Measurements from ENCODE around the gene CCNI.
"Not testable (repeated sequence)": the region's sequence is repeated elsewhere in the genome, so short reads cannot be mapped to it uniquely, and the experiment has no call there.

The CCNI gene

GRCh38 chr4:77075869-77076799 is at the start of gene CCNI:
TSS of gene CCNI (minus strand) at chr4:77075989. CDS start at chr4:77066362, 9,627 bp downstream.
- DNase-seq, result peak; percentile 94

- no peak for DNase-seq
Measured at GRCh38 chr4:77124576-77124975, 48.8 kb upstream of the CCNI start.

DNA sequence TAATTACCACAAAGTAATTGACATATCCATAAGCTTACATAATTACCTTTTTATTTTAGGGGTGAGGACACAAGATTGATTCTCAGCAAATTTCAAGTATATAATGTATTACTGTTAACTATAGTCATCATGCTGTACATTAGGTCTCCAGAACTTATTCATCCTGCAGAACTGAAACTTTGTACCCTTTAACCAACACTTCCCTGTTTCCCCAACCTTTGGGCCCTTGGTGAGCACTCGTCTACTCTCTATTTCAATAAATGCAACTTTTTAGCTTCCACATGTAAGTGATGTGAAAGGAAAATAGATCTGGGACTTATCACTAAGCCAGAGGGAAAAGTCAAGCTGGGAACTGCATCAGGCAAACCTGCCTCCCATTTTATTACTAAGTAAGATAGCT is 47.6 kb upstream of the CCNI start:
- no peak for DNase-seq

- DNase-seq, result no peak
Measured at GRCh38 chr4:77122656-77123055, 46.9 kb upstream of the CCNI start.

GRCh38 chr4:77121736-77122240 is 46.0 kb upstream of the CCNI start:
- DNase-seq, result no peak

- no peak for DNase-seq
Measured at GRCh38 chr4:77120886-77121508, 45.2 kb upstream of the CCNI start.

GRCh38 chr4:77117721-77118120 is 41.9 kb upstream of the CCNI start:
- DNase-seq, result no peak

- no peak for DNase-seq
Measured at GRCh38 chr4:77113069-77113468, 37.3 kb upstream of the CCNI start.

- no peak for DNase-seq
Measured at GRCh38 chr4:77110730-77111129, 34.9 kb upstream of the CCNI start.

DNA sequence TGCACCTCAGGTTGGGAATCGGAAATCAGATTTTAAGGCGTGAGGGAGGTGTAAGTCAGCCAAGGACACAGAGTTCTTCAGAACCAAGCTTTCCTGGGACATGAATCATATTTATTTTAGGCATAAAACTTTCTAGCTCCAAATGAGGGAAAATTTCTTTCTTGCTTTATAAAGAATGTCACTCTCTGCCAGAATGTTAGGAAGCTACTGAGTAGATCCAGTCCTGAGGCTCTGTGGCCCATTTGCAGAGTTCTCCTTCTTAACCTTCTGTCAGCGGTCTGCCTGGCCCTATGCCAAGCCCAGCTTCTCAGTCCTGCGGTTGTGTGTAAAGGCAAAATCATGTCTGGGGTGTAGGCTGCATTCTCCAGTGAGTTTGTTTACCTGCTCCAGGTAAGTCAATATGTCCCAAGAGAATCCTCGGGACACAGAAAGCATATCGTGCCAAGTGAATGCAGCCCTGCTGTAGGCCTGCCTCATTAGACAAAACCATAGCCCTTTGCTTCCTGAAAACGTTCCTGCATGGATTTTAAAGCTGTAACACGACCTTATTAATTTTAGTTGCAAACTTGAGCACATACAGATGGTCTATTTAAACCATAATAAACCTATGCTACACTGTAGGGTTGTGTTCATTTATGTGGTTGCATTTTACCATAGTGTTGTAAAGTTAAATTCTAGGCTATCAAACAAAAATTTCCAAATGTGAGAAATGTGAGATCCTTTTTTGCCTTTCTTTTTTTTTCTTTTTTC is 29.2 kb upstream of the CCNI start:
- DNase-seq, result no peak

GRCh38 chr4:77104388-77104787 is 28.6 kb upstream of the CCNI start:
- DNase-seq, result no peak

DNA sequence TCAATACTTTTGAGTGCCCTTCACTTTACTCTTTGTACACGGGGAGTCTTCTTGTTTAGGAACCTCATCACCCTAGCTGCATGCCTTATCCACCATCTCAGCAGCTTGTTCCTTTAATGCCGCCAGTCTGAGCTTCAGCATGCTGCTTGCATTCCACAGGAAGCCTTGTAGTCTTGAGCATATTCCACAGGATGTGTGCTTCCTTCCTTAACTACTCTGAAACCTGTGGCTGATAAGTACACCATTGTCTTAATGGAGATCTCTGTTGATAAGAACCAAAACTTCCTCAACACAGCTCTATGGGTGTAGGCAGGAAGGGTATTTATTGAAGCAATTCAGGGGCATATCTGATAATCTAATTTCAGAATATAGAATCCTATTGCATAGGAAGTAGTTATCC is 24.4 kb upstream of the CCNI start:
- DNase-seq, result no peak

GRCh38 chr4:77097611-77098010 is 21.8 kb upstream of the CCNI start:
- no peak for DNase-seq

DNA sequence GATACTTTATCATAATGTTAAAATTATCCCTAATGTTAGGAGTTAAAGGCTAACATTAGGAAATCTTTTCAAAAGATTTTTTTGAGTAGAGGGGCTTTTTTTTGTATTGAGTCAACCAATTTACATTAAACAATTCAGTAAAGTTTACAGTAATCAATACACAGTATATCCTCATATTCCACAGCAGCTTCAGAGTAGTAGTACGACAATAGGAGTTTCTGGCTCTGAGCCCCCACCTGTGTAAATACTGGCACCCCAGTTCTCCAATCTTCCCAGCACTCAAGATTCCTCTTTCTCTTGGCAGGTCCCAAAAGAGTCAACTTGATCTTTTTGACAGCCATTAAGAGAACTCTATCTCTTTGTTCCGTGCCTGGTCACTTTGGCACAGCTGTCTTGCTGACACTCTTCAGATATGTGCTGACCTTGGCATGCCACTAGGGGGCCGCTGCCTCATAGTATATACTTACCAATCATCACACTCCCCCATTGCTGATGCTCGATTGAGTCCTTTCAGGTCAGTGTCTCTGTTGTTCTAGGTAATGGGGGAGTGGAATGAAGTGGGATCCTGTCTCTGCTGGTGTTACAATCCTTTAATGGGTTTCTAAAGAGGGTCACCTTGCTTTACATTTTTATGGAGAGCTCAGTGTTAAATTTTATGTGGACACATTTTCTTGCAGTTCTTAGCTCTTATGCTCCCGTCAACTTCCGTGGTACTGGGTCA is 19.5 kb upstream of the CCNI start:
- DNase-seq, result peak; percentile 67

DNA sequence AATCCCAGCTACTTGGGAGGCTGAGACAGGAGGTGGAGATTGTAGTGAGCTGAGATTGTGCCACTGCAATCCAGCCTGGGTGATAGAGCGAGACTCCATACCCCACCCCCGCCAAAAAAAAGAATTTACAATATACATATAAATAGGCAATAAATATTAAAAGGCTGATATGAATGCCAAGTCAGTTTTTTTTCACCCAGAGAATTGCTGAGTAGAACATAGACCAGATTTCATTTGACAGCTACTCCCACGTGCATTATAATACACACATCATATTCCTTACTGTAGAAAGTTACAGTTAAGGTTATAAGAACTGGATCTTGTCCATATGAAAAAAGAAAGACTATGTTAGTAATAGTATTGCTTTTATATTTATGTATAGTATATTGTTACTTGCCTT is 18.7 kb upstream of the CCNI start:
- no peak for DNase-seq

GRCh38 chr4:77093401-77093800 is 17.6 kb upstream of the CCNI start:
- DNase-seq, result no peak

DNA sequence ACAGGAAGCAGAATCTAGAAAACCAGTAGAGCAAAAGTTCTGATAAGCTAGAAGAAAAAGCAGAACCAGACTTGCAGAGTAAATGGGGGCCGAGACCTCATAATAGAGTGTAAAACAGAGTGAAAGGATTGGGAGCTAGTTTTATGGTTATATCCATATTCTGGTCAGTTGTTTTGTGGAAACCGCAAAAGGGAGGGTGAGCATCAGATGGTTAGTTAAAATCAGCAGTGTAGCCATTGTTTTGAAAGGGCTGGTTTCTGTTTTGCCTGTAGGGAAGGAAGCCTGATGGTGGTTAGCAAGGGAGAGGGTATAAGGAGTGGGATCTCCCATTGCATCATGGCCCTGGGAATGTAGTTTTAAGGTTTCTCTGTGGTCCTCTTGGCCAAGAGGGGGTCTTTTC is 17.2 kb upstream of the CCNI start:
- DNase-seq, result no peak

DNA sequence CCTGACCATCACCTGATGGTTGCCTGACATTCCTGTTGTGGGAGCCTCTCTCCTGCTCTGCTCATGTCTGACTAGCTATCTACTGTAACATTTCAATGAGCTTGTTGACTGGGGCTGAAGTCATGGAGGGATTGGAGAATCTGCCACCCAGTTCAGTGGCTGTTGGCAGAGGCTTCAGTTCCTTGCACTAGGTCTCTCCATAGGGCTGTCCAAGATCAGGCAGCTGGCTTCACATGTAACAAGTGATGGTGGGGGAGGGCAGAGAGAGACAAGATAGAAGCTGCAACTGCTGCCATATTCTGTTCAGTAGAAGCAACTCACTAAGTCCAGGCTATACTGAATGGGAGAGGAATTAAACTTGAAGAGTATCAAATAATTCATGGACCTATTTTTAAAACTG is 14.1 kb upstream of the CCNI start:
- no peak for DNase-seq

GRCh38 chr4:77087027-77087426 is 11.2 kb upstream of the CCNI start:
- DNase-seq, result not testable (repeated sequence)

DNA sequence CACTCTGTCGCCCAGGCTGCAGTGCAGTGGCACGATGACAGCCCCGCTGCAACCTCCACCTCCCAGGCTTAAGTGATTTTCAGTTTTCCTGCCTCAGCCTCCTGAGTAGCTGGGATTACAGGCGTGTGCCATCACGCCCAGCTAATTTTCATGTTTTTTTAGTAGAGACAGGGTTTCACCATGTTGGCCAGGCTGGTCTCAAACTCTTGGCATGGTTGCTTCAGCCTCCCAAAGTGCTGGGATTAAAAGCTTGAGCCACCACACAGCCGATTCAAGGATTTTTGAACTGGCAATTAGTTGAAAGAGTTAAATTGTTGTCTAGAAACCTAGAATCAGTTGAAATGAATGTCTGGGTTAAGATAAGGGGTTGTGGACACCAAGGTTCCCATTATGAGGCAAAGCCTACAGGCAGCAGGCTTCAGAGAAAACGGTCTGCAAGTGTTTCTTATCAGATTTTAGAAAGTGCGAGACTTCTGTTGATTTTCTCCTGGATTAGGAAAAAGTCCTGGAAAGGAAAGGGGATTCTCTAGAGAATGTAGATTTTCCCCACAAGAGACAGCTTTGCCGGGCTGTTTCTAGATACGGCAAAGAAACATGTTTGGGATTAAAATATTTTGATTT is 8.3 kb upstream of the CCNI start:
- no peak for DNase-seq

DNA sequence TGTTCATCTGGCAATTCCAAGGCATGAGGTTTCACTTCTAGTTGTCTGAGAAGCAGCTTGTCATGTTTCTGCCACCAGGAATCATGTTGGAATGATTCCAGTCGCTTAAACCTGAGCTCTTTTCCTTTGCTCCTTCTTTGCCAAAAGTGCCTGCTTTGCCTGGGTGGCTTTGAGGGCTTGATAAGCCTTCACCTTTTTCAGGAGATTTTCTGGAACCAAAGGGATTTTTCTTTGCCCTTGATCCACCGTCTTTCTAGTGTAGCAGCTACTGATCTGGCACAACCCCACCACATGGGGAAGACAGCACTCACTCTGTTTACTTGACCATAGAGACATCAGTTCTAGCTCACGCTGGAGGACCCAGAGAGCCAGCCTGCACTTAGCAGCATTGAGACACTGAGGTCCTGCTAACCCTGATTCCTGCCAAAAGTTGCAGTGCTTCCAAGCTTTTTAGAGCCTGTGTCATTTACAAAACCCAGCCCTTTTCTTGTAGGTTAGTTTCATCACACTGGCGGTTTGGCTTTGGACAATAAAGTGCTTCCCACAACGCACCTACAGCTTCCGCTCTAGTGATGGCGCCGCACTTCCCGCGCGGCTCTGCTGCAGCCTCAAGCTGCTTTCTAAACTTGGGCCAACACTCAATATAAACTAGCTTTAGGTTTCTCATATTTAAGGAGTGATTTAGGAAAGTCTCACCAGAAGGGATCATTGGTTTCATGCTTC is 7.3 kb upstream of the CCNI start:
- DNase-seq, result no peak

DNA sequence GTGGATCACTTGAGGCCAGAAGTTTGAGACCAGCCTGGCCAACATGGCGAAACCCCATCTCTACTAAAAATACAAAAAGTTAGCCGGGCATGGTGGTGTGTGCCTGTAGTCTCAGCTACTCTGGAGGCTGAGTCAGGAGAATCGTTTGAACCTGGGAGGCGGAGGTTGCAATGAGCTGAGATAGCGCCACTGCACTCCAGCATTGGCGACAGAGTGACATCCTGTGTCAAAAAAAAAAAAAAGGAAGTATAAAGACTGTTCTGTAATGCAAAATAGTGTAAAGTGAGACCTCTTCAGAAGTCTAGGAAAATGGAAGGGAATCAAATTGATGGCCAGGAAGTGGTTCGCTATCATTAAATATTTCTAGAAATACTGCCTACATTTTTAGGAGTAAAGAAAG is 5.0 kb upstream of the CCNI start:
- not testable (repeated sequence) for DNase-seq
